ENCODE results near the gene DDI2.

DNA sequence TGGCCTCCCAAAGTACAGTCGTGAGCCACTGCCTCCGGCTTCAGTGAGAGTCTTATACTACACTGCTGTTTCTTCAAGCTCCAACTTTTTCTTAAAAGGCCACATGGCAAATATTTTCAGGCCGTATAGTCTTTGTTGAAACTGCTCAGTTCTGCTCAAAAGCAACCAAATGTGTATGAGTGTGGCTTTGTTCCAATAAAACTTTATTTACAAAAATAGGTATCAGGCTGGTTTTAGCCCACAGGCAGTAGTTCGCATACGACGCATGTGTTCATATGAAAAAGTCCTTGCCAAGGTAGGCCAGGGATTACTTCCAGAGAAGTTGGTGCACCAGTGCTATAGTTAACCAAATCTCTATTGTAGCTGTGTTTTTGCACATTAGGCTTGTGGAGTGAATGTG is 73.1 kb downstream of the DDI2 start:
- TF ChIP-seq CTCF (IDR thresholded peaks at IDR 0.05) (no peak), EP300 (IDR thresholded peaks at IDR 0.05) (no peak)

All from tibial nerve (tissue), 4 donors.